ENCODE data around the gene FKBP1A. TPM values are rescaled to one million over a fixed set of nuclear protein-coding genes. Genes with fewer than 3 reads are reported as not detected.
A peak's percentile ranks its signal among the peaks of the same experiment; 100 is the strongest.

Gene FKBP1A
- total RNA-seq, 2 donors from 2014 or later, result 307 to 310 TPM

DNA sequence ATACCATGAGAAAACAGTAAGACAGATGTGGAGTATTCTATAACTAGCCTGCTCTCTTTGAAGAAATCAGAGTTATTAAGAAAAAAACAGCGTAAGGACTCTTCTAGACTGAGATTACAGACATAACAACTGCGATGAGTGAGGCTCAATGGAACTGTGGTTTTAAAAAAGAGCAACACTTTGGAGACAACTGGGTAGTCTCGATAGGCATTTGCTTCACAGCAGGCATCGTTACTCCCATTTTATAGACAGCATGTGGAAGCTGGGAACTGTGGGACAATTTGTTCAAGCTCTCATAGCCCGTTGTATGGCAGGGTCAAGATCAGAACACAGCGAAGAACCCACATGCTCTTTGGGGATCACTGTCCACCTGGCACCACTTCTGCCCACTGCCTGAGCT, 4.6 kb downstream of the FKBP1A start:
- TF ChIP-seq, protein P1, sequence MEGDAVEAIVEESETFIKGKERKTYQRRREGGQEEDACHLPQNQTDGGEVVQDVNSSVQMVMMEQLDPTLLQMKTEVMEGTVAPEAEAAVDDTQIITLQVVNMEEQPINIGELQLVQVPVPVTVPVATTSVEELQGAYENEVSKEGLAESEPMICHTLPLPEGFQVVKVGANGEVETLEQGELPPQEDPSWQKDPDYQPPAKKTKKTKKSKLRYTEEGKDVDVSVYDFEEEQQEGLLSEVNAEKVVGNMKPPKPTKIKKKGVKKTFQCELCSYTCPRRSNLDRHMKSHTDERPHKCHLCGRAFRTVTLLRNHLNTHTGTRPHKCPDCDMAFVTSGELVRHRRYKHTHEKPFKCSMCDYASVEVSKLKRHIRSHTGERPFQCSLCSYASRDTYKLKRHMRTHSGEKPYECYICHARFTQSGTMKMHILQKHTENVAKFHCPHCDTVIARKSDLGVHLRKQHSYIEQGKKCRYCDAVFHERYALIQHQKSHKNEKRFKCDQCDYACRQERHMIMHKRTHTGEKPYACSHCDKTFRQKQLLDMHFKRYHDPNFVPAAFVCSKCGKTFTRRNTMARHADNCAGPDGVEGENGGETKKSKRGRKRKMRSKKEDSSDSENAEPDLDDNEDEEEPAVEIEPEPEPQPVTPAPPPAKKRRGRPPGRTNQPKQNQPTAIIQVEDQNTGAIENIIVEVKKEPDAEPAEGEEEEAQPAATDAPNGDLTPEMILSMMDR (IDR thresholded peaks at IDR 0.05), result no peak
- Histone ChIP-seq H3K4me3 (no peak overlapping the region), H3K36me3 (no peaks in the 10 kb centered on the region), H3K27ac (no peak overlapping the region), H3K4me1 (peaks cover 38% of the 10 kb centered on the region), H3K27me3 (no peaks in the 10 kb centered on the region), H3K9me3 (no peaks in the 10 kb centered on the region), H3K9ac (ENCODE audit: low read depth in 2 of 2, low read length in 2 of 2) (no peak overlapping the region)
- DNase-seq, result no peak
- intact Hi-C loops (cut with DNase I), result no loop called here

DNA sequence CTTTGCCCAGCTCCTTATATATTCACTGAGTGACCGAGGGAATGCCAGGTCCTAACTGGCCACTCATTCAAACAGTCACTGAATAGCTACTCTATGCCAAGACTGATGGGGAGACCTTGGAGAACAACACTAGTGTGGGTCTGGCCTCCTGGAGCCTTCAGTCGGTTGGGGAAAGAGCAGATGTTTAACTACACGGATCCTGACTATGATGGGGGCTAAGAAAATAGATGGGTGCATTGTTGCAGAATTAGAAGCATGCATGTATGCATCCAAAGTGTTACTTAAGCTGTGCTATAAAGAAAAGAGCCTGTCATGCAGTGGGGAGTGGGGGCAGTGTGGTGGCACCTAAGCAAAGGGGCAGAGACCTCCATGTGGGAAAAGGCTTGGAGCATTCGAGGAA, 6.5 kb downstream of the FKBP1A start:
- H3K4me3 ChIP-seq, result no peak overlapping the region
- intact Hi-C loops (cut with DNase I), result no loop called here
- peaks cover 57% of the 10 kb centered on the region for H3K4me1 ChIP-seq
- H3K36me3 ChIP-seq, result no peaks in the 10 kb centered on the region
- no peak overlapping the region for H3K27ac ChIP-seq
- no peak overlapping the region for H3K9ac ChIP-seq (ENCODE audit: low read depth in 2 of 2, low read length in 2 of 2)
- TF ChIP-seq, protein P1 (IDR thresholded peaks at IDR 0.05), result no peak
- DNase-seq, result no peak
- no peaks in the 10 kb centered on the region for H3K9me3 ChIP-seq
- no peaks in the 10 kb centered on the region for H3K27me3 ChIP-seq

DNA sequence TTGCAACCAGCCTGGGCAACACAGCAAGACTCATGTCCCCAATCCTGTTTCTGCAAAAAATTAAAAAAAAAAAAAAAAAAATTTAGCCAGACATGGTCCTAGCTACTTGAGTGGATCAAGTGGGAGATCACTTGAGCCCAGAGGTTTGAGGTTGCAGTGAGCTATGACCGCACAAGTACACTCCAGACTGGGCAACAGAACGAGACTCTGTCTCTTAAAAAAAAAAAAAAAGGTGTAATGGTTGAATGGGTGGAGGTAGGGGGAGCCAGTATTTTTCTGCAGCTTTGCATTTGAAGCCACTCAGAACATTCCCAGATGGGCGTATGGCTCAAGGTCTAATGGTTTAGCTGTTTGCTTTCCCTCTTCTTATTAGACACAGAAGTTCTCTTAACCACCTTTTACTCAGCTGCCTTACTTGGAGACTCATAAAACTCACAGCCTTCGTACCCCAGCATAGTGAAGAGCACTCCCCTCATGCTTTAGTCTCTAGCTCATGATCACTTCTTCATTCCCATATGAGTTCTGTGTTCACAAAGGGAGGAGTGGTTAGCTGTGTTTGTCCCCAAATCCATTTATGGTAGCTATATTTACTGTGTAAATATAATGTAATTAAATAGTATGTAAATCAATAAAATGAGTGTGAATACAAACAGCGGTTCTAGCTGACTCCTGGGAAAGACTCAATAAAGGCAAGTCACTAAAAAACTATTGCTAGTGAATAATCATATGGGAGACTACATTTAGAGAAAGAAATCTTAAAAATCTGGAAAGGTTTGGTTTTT, 9.0 kb downstream of the FKBP1A start:
- Histone ChIP-seq H3K27me3 (no peaks in the 10 kb centered on the region), H3K9ac (ENCODE audit: low read depth in 2 of 2, low read length in 2 of 2) (no peak overlapping the region), H3K27ac (peak overlapping the region; percentile 38), H3K4me1 (peaks cover 49% of the 10 kb centered on the region), H3K4me3 (no peak overlapping the region), H3K9me3 (no peaks in the 10 kb centered on the region), H3K36me3 (no peaks in the 10 kb centered on the region)
- intact Hi-C loops (cut with DNase I), result no loop called here
- no peak for DNase-seq
- TF ChIP-seq, protein P1 (IDR thresholded peaks at IDR 0.05), result no peak

DNA sequence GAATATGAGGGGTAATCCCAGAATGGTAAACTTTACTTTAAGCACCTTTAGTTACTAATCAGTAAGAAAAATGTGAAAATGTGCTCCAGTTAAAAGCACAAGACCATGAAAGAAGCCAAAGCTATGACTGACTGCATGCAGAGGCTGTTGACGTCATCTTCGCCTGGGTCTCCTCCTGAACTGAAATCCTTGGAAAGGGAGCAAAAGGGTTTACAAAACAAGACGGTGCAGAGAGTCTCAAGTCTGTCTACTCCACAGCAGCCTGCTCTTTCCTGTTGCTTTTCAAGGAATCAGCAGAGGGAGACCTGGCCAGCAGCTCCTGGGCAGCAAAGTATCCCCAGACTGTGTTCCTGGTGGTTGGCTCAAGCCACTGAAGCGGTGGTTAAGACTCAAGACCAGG, 10.2 kb downstream of the FKBP1A start:
- DNase-seq, result no peak
- peak overlapping the region; percentile 38 for H3K27ac ChIP-seq
- H3K4me1 ChIP-seq, result peaks cover 44% of the 10 kb centered on the region

DNA sequence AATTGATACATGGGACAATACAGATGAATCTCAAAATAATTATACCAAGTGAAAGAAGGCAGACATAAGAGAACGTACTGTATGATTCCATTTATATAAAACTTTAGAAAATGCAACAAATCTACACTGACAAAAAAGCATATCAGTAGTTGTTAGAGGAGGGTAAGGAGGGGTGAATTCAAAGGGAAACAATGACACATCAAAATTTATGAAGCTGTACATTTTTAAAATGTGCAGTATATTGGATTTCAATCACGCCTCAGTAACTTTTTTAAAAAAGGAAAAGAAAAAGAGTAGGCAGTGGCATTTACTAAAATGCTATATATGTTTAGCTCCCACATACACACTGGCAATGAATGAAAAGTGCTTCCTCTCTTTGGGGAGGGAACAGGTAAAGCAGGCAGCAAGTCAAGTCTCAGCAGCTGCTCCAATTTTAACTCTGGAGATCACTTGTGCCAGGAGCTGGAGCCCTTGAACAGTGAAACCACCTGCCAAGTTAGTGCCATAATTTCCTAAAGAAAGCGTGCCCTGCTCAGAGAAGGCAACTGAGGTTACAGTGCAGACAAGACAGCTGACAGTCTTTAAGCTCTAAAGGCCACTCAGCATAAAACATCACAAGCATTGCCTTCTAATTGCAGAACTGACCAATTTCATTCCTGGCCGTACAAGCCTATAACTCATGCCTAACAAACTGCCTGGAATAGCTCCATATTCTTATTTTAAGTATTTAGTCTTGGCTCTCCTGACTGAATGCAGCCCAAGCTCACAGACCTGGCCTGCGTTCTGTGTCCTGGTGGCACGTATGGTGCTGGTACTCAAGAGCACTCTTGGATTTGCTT, 10.9 kb downstream of the FKBP1A start:
- intact Hi-C loops (cut with DNase I), result no loop called here

More for the DNA sequence above, 10.2 kb downstream of the FKBP1A start:
- H3K4me3 ChIP-seq, result no peak overlapping the region
- H3K27me3 ChIP-seq, result no peaks in the 10 kb centered on the region
- H3K9me3 ChIP-seq, result no peaks in the 10 kb centered on the region
- intact Hi-C loops (cut with DNase I), result no loop called here
- TF ChIP-seq, protein P1 (IDR thresholded peaks at IDR 0.05), result no peak
- no peak overlapping the region for H3K9ac ChIP-seq (ENCODE audit: low read depth in 2 of 2, low read length in 2 of 2)
- no peaks in the 10 kb centered on the region for H3K36me3 ChIP-seq

More for the DNA sequence above, 10.9 kb downstream of the FKBP1A start:
- H3K36me3 ChIP-seq, result no peaks in the 10 kb centered on the region
- H3K27ac ChIP-seq, result no peak overlapping the region
- H3K9ac ChIP-seq (ENCODE audit: low read depth in 2 of 2, low read length in 2 of 2), result no peak overlapping the region
- no peaks in the 10 kb centered on the region for H3K27me3 ChIP-seq
- peaks cover 48% of the 10 kb centered on the region for H3K4me1 ChIP-seq
- no peak for DNase-seq
- TF ChIP-seq, protein P1 (IDR thresholded peaks at IDR 0.05), result no peak
- no peak overlapping the region for H3K4me3 ChIP-seq
- no peaks in the 10 kb centered on the region for H3K9me3 ChIP-seq
